ENCODE measurements around the gene ADCY2.

ADCY2 gene

GRCh38 chr5:7445831-7446230 is 49.9 kb downstream of the ADCY2 start:
- no peak for DNase-seq

GRCh38 chr5:7446913-7447312 is 51.0 kb downstream of the ADCY2 start:
- DNase-seq, result no peak

GRCh38 chr5:7453947-7454346 is 58.0 kb downstream of the ADCY2 start:
- DNase-seq, result no peak

- no peak for DNase-seq
Observed at GRCh38 chr5:7456206-7456605, 60.3 kb downstream of the ADCY2 start.

- DNase-seq, result no peak
Observed at GRCh38 chr5:7461371-7461770, 65.4 kb downstream of the ADCY2 start.

- no peak for DNase-seq
Observed at GRCh38 chr5:7462758-7463157, 66.8 kb downstream of the ADCY2 start.

- no peak for DNase-seq
Observed at GRCh38 chr5:7464182-7464581, 68.2 kb downstream of the ADCY2 start.

- no peak for DNase-seq
Observed at GRCh38 chr5:7467179-7467578, 71.2 kb downstream of the ADCY2 start.

GRCh38 chr5:7468742-7469141 is 72.8 kb downstream of the ADCY2 start:
- no peak for DNase-seq

GRCh38 chr5:7471710-7472109 is 75.8 kb downstream of the ADCY2 start:
- no peak for DNase-seq

GRCh38 chr5:7473115-7473514 is 77.2 kb downstream of the ADCY2 start:
- no peak for DNase-seq

GRCh38 chr5:7473668-7474215 is 77.8 kb downstream of the ADCY2 start:
- DNase-seq, result no peak

- no peak for DNase-seq
Observed at GRCh38 chr5:7474821-7475403, 79.0 kb downstream of the ADCY2 start.

- no peak for DNase-seq
Observed at GRCh38 chr5:7478459-7478858, 82.5 kb downstream of the ADCY2 start.

GRCh38 chr5:7488734-7489133 is 92.8 kb downstream of the ADCY2 start:
- DNase-seq, result no peak

- no peak for DNase-seq
Observed at GRCh38 chr5:7492371-7492770, 96.4 kb downstream of the ADCY2 start.

GRCh38 chr5:7493081-7493480 is 97.1 kb downstream of the ADCY2 start:
- DNase-seq, result no peak

- DNase-seq, result no peak
Observed at GRCh38 chr5:7493622-7494021, 97.7 kb downstream of the ADCY2 start.

- no peak for DNase-seq
Observed at GRCh38 chr5:7494481-7495130, 98.7 kb downstream of the ADCY2 start.

GRCh38 chr5:7495131-7495517 is 99.2 kb downstream of the ADCY2 start:
- DNase-seq, result no peak

- DNase-seq, result no peak
Observed at GRCh38 chr5:7500256-7500655, 104.3 kb downstream of the ADCY2 start.

- no peak for DNase-seq
Observed at GRCh38 chr5:7501061-7501460, 105.1 kb downstream of the ADCY2 start.

- no peak for DNase-seq
Observed at GRCh38 chr5:7503564-7503963, 107.6 kb downstream of the ADCY2 start.

- no peak for DNase-seq
Observed at GRCh38 chr5:7515284-7515914, 119.5 kb downstream of the ADCY2 start.
